HG02678 (cell line): ENCODE data around the gene MAD1L1.

ENCODE experiments used
- ATAC-seq: cut with Tn5 transposase; IDR thresholded peaks from one replicate; pipeline ENCODE4 v1.9.1; 2021; ENCODE audit warnings: mild to moderate bottlenecking, moderate library complexity; ENCODE audit not compliant: unreplicated experiment

The MAD1L1 gene

GRCh38 chr7:1947586-1948217, 285.0 kb downstream of the MAD1L1 start:
- no peak for ATAC-seq

GRCh38 chr7:1946773-1947450, 285.8 kb downstream of the MAD1L1 start:
- no peak for ATAC-seq

GRCh38 chr7:1946025-1946772, 286.5 kb downstream of the MAD1L1 start:
- no peak for ATAC-seq

GRCh38 chr7:1945558-1945957, 287.2 kb downstream of the MAD1L1 start:
- ATAC-seq: no peak

- ATAC-seq: no peak
Measured at GRCh38 chr7:1944619-1945210, 288.0 kb downstream of the MAD1L1 start.

- no peak for ATAC-seq
Measured at GRCh38 chr7:1943933-1944618, 288.7 kb downstream of the MAD1L1 start.

GRCh38 chr7:1943326-1943725, 289.4 kb downstream of the MAD1L1 start:
- ATAC-seq: no peak

GRCh38 chr7:1942941-1943289, 289.8 kb downstream of the MAD1L1 start:
- no peak for ATAC-seq

GRCh38 chr7:1942243-1942940, 290.4 kb downstream of the MAD1L1 start:
- no peak for ATAC-seq

- ATAC-seq: no peak
Measured at GRCh38 chr7:1941464-1942242, 291.1 kb downstream of the MAD1L1 start.

GRCh38 chr7:1940863-1941262, 291.9 kb downstream of the MAD1L1 start:
- ATAC-seq: peak; percentile 11

GRCh38 chr7:1940402-1940786, 292.4 kb downstream of the MAD1L1 start:
- peak; percentile 93 for ATAC-seq

GRCh38 chr7:1939434-1940401, 293.0 kb downstream of the MAD1L1 start:
- ATAC-seq: peak; percentile 24

GRCh38 chr7:1938788-1939433, 293.8 kb downstream of the MAD1L1 start:
- ATAC-seq: no peak

- ATAC-seq: no peak
Measured at GRCh38 chr7:1937252-1937605, 295.5 kb downstream of the MAD1L1 start.

GRCh38 chr7:1936531-1937251, 296.1 kb downstream of the MAD1L1 start:
- ATAC-seq: no peak

GRCh38 chr7:1936006-1936310, 296.8 kb downstream of the MAD1L1 start:
- no peak for ATAC-seq
